Fibroblast of pulmonary artery (primary cell): Measurements from ENCODE around the gene SLC16A5.
"Not testable (repeated sequence)": the region's sequence is repeated elsewhere in the genome, so short reads cannot be mapped to it uniquely, and the experiment has no call there.

ENCODE experiments used
- DNase-seq: peaks from one replicate; pipeline ENCODE4 v3.0.0-alpha.2; 2010; ENCODE audit warnings: low read depth
- H3K4me3 ChIP-seq: replicated peaks from 2 replicates; pipeline ENCODE4 v1.5.1; 2011; ENCODE audit warnings: low read depth, mild to moderate bottlenecking, control low read depth, low read length, moderate library complexity
- TF ChIP-seq, protein P1 (sequence below): IDR thresholded peaks from 2 replicates; pipeline ENCODE4 v1.5.1; 2011; ENCODE audit warnings: mild to moderate bottlenecking, control low read depth, low read length, inconsistent platforms; ENCODE audit errors: missing control alignments

The SLC16A5 gene

DNA sequence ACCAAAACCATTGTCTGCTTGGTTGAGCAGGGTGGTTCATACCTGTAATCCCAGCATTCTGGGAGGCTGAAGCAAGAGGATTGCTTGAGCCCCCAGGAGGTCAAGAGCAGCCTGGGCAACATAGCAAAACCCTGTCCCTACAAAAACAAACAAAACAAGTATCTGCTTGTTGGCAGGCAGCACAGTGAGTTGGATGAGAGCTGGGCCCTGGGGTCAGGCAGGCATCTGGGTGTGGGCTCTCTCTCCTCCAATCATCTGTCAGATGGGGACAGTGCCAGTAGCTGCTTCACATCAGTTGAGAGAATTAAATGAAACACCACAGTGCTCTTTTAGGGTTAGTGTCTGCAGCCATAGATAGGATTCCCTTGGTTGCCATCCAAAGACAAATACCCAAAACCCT is 27.8 kb downstream of the SLC16A5 start:
- no peak overlapping the region for H3K4me3 ChIP-seq
- no peak for DNase-seq
- TF ChIP-seq, protein P1, sequence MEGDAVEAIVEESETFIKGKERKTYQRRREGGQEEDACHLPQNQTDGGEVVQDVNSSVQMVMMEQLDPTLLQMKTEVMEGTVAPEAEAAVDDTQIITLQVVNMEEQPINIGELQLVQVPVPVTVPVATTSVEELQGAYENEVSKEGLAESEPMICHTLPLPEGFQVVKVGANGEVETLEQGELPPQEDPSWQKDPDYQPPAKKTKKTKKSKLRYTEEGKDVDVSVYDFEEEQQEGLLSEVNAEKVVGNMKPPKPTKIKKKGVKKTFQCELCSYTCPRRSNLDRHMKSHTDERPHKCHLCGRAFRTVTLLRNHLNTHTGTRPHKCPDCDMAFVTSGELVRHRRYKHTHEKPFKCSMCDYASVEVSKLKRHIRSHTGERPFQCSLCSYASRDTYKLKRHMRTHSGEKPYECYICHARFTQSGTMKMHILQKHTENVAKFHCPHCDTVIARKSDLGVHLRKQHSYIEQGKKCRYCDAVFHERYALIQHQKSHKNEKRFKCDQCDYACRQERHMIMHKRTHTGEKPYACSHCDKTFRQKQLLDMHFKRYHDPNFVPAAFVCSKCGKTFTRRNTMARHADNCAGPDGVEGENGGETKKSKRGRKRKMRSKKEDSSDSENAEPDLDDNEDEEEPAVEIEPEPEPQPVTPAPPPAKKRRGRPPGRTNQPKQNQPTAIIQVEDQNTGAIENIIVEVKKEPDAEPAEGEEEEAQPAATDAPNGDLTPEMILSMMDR: no peak

DNA sequence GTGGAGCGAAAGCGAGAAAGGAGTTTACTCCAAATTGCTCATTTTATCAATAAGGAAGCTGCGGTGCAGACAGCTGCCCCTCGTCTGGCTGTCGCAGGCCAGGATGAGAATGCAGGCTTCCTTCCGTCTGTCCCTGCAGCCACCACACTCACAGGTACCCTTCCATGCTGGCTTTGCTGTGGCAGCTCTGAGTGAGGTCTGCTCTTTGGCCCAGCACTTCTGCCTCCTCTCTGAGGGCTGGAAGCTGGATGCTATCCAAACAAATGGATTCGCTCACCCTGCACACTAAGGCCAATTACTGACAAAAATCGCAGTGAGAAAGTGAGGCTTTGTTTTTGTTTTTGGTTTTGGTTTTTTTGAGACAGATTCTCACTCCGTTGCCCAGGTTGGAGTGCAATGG is 29.0 kb downstream of the SLC16A5 start:
- no peak overlapping the region for H3K4me3 ChIP-seq
- TF ChIP-seq, protein P1: no peak
- DNase-seq: no peak

DNA sequence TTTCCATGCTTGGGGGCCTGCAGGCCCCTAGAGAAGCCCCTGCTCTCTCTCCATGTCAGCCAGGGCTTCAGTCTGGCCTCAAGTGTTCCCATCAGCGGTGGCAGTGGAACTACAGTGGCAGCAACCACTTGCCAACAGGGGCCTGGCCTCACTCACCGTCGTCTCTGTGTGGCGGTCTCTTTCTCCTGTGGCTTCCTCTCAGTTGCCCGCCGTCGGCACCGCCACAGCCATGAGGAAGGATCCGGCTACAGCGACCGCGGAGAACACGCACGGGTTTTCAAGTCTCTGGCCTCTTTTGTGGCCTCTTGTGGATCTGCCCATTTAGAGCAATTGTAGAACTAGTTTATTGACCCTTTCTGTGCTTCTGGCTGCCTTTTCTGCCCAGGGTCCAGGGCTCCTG is 30.6 kb downstream of the SLC16A5 start:
- no peak for DNase-seq
- H3K4me3 ChIP-seq: no peak overlapping the region
- TF ChIP-seq, protein P1: no peak

DNA sequence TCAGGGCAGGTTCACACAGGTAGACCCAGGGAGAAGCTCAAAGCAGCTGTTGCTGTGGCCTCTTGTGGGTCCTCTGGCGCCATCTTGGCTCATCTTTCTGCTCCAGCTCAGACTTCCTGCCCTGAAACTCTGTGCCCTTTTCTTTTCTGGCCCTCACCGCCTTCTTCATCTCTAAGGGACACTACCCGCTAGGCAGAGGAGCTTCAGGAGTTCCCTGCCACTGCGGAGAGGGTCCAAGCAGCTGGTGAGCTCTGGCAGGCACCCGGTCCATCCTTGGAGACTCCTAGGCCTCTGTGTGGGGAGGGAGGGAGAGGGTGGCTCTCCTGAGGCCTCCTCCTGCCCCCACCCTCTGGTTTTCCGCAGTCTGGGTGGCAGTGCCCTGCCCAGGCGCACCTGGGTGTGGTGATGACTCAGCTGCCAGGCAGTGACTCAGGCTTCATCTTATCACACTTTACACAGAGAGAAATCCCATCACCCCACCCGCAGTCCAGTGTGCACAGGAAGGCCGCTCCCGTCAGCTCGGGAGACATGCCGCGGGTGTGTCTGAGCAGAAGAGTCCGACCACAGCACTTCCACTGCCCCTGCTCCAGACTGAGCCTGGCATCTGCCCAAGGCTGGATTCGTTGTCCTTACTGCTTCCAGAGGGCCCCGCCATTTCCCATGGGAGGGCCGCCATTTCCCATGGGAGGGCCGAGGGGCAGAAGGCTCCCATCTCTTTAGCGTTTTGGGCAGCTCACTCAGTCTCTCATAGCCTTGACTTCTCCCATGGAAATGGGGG is 36.5 kb downstream of the SLC16A5 start:
- H3K4me3 ChIP-seq: no peak overlapping the region
- TF ChIP-seq, protein P1: no peak
- DNase-seq: peak; percentile 72

DNA sequence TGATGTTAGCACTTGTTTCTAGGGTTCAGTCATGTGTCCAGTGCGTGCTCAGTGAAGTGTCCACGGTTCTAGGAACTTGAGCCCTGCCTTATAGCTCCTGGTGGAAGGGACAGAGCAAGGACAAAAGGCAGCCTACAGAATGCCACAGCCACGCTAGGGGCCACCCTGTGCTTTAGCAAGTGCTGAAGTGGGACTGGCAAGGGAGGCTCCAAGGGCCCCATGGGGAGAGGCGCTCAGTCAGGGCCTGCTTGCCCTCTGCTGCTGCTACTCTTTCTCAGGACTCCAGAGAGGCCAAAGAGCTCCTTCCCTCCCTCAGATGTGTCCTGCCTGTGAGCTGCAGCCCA is 37.0 kb downstream of the SLC16A5 start:
- TF ChIP-seq, protein P1: no peak
- DNase-seq: no peak
- no peak overlapping the region for H3K4me3 ChIP-seq

DNA sequence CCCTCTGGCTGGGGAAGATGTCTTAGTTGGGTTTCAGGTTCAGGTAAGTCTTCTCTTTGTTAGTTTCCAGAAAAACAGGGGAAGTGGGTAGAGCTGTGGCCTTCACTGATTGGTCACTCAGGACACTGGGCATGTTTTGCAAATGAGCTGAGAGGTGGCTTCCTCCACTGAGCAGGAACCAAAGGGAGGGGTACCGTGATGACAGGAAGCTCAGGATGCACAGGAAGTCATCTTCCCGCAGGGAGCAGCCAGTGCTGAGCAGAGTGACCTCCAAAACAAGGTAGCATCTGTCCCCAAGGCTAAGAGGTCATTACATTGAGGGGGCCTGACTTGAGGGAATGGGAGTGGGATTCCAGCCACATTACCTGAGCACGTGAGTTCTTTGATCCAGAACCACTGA is 38.2 kb downstream of the SLC16A5 start:
- TF ChIP-seq, protein P1: no peak
- DNase-seq: no peak
- no peak overlapping the region for H3K4me3 ChIP-seq

DNA sequence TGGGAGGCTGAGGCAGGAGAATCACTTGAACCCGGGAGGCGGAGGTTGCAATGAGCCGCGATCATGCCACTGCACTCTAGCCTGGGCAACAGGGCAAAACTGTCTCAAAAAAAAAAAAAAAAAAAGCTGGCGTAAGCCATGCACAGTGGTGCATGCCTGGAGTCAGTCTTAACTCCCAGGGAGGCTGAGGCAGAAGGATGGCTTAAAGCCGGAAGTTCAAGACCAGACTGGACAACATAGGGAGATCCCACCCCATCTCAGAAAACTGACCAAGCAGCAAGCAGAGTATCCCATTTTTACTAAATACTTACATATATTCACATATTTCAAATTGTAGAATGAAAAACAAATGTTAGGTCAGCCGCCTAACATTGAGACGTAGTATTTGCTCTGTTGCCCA is 39.2 kb downstream of the SLC16A5 start:
- no peak overlapping the region for H3K4me3 ChIP-seq
- TF ChIP-seq, protein P1: no peak
- no peak for DNase-seq

DNA sequence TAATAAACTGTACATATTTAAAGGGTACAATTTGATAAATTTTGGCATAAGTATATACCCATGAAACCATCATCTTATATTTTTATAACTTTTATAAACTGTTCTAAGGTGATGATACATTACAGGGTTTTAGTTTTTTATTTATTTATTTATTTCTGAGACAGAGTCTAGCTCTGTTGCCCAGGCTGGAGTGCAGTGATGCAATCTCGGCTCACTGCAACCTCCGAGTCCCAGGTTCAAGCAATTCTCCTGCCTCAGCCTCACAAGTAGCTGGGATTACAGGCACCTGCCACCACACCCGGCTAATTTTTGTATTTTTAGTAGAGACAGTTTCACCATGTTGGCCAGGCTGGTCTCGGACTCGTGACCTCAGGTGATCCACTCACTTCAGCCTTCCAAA is 40.2 kb downstream of the SLC16A5 start:
- H3K4me3 ChIP-seq, DNase-seq: not testable (repeated sequence)
